Measurements from ENCODE around the gene GGTLC3.
"Not testable (repeated sequence)": the region's sequence is repeated elsewhere in the genome, so short reads cannot be mapped to it uniquely, and the experiment has no call there.

GRCh38 chr22:18513454-18513853 lies 4.5 kb downstream of the GGTLC3 start:
- TF ChIP-seq, protein P1, sequence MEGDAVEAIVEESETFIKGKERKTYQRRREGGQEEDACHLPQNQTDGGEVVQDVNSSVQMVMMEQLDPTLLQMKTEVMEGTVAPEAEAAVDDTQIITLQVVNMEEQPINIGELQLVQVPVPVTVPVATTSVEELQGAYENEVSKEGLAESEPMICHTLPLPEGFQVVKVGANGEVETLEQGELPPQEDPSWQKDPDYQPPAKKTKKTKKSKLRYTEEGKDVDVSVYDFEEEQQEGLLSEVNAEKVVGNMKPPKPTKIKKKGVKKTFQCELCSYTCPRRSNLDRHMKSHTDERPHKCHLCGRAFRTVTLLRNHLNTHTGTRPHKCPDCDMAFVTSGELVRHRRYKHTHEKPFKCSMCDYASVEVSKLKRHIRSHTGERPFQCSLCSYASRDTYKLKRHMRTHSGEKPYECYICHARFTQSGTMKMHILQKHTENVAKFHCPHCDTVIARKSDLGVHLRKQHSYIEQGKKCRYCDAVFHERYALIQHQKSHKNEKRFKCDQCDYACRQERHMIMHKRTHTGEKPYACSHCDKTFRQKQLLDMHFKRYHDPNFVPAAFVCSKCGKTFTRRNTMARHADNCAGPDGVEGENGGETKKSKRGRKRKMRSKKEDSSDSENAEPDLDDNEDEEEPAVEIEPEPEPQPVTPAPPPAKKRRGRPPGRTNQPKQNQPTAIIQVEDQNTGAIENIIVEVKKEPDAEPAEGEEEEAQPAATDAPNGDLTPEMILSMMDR (conservative IDR thresholded peaks at IDR 0.05): not testable (repeated sequence)
- TF ChIP-seq ZFX (IDR thresholded peaks at IDR 0.05): not testable (repeated sequence)
